CD8-positive, alpha-beta memory T cell (primary cell): ENCODE results near the gene MAFB. TPM values are rescaled to one million over a fixed set of nuclear protein-coding genes. Genes with fewer than 3 reads are reported as not detected.
A peak's percentile ranks its signal among the peaks of the same experiment; 100 is the strongest.

Experiments used
- CTCF ChIA-PET: fragments of 350-600 bp; sonication (Branson Sonifier 250); formaldehyde crosslinking; loops from one replicate; lab custom pipeline; 2021; ENCODE audit warnings: antibody characterized with exemption; lab: Charles Lee
- POLR2A ChIA-PET: fragments of 350-600 bp; sonication (Branson Sonifier 250); formaldehyde crosslinking; loops from one replicate; lab custom pipeline; 2021; ENCODE audit warnings: antibody characterized with exemption; lab: Charles Lee
- DNase-seq, 5 donors: peaks; one replicate each; pipeline versions ENCODE4 v3.0.0 to v3.0.0-alpha.2; 2020 to 2022; ENCODE audit warnings: mixed read lengths in 1 of 5
- H3K27ac ChIP-seq: one replicate; pipeline ENCODE4 v1.7.0; 2013; ENCODE audit warnings: low read depth, mild to moderate bottlenecking, low read length, moderate library complexity
- H3K27me3 ChIP-seq: 2 replicates; pipeline ENCODE4 v1.7.0; 2013; ENCODE audit warnings: low read length, mild to moderate bottlenecking; ENCODE audit not compliant: insufficient read depth, poor library complexity, severe bottlenecking
- H3K36me3 ChIP-seq: 2 replicates; pipeline ENCODE4 v1.7.0; 2013; ENCODE audit warnings: mild to moderate bottlenecking, low read length, moderate library complexity; ENCODE audit not compliant: insufficient read depth
- H3K4me1 ChIP-seq: 2 replicates; pipeline ENCODE4 v1.7.0; 2013; ENCODE audit warnings: mild to moderate bottlenecking, low read length, moderate library complexity; ENCODE audit not compliant: insufficient read depth
- H3K4me3 ChIP-seq: 2 replicates; pipeline ENCODE4 v1.7.0; 2013; ENCODE audit warnings: mild to moderate bottlenecking, low read length
- H3K9me3 ChIP-seq: 2 replicates; pipeline ENCODE4 v1.7.0; 2013; ENCODE audit warnings: mild to moderate bottlenecking, low read length
- H3K27ac Mint-ChIP-seq, 8 donors: one replicate each; pipeline ENCODE4 v1.8.0; 2020 to 2021; ENCODE audit warnings: mixed read lengths in 8 of 8, mild to moderate bottlenecking in 6 of 8, inconsistent platforms in 3 of 8, moderate library complexity in 3 of 8
- H3K27me3 Mint-ChIP-seq, 2 donors: one replicate each; pipeline ENCODE4 v1.8.0; 2020 to 2021; ENCODE audit warnings: mixed read lengths in 2 of 2, mild to moderate bottlenecking in 1 of 2, moderate library complexity in 1 of 2
- H3K36me3 Mint-ChIP-seq, 3 donors: one replicate each; pipeline ENCODE4 v1.8.0; 2020 to 2021; ENCODE audit warnings: mixed read lengths in 3 of 3, inconsistent platforms in 1 of 3, mild to moderate bottlenecking in 1 of 3
- H3K4me1 Mint-ChIP-seq, 3 donors: one replicate each; pipeline ENCODE4 v1.8.0; 2020 to 2021; ENCODE audit warnings: mixed read lengths in 3 of 3, inconsistent platforms in 1 of 3, mild to moderate bottlenecking in 1 of 3
- H3K4me3 Mint-ChIP-seq, 7 donors: one replicate each; pipeline ENCODE4 v1.8.0; 2020 to 2021; ENCODE audit warnings: mixed read lengths in 7 of 7, mild to moderate bottlenecking in 6 of 7, moderate library complexity in 4 of 7, inconsistent platforms in 2 of 7
- H3K9me3 Mint-ChIP-seq, 5 donors: one replicate each; pipeline ENCODE4 v1.8.0; 2020 to 2022; ENCODE audit warnings: mixed read lengths in 5 of 5, mild to moderate bottlenecking in 3 of 5, moderate library complexity in 2 of 5, inconsistent platforms in 1 of 5
- polyA plus RNA-seq: library from polyadenylated mRNA; unstranded; fragments of 300-500 nt; fragmentation: Illumina TruSeq; gene quantifications from one replicate; pipeline ENCODE4 v1.2.3, GENCODE V29; 2021
- total RNA-seq, 2 experiments: library from RNA; stranded (reverse); gene quantifications; one replicate each; pipeline ENCODE4 v1.2.3, GENCODE V29; 2021

Gene MAFB
- total and polyA plus RNA-seq, 3 experiments from 2014 or later: 1.7 to 2.0 TPM; not detected in 1

DNA sequence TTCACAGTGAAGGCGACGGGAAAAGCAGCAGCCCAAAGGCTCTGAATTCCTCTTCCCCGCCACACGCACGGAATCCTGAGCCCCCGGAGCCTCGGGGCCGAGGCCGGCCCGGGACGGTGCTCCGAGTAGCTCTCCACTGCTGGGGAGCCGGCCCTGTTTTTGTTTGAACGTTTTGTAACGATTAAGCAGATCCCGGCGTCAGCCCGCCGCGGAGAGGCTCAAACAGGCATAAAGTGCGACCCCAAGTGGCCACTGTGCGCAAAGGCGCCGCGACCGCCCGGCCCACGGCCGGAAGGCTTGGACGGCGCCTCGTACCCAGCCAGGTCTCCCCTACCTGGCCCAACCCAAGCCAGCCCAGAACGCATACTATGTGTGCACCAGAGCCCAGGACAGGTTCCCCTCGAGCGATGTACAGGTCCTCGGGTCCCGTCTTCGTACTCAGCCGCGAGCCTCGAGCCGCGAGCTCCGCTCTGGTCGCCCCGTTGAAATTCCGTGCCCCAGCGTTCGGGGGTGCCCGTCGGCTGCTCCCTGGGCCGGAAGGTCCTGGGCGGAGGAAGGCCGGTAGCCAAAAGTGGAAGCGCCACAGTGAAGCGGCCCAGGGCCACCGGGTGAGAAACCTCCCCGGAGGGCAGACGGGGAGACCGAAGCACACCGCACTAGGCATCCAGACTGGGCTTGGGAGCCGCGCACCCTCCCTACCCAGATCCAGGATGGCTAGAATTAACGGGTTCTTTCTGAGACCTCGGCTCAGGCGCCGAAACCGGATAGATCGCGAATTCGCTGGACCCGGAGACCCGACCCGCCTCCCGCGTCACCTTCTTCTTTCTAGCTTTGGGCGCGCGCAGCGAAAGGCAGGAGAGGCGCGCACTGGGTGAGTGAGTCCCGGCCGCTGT is 1.2 kb upstream of the MAFB start:
- Mint-ChIP-seq H3K4me3 (peak overlapping the region; percentile 20 to 91 (median 77)), H3K27me3 (peaks cover 61 to 86% of the 10 kb centered on the region in 2 donors), H3K36me3 (peaks cover 0 to under 1% (median 0%) of the 10 kb centered on the region in 3 donors), H3K4me1 (peaks cover 0 to 30% (median 13%) of the 10 kb centered on the region in 3 donors), H3K9me3 (no peaks in the 10 kb centered on the region), H3K27ac (peak overlapping the region in 1 of 8 donors; percentile 82)
- DNase-seq: peak in 4 of 5 donors; percentile 24 to 56 (median 32)
- Histone ChIP-seq H3K27me3 (peaks cover 24% of the 10 kb centered on the region), H3K9me3 (no peaks in the 10 kb centered on the region), H3K27ac (no peak overlapping the region), H3K4me1 (no peaks in the 10 kb centered on the region), H3K4me3 (no peak overlapping the region), H3K36me3 (no peaks in the 10 kb centered on the region)
- CTCF ChIA-PET: no interaction called here
- POLR2A ChIA-PET: no interaction called here

DNA sequence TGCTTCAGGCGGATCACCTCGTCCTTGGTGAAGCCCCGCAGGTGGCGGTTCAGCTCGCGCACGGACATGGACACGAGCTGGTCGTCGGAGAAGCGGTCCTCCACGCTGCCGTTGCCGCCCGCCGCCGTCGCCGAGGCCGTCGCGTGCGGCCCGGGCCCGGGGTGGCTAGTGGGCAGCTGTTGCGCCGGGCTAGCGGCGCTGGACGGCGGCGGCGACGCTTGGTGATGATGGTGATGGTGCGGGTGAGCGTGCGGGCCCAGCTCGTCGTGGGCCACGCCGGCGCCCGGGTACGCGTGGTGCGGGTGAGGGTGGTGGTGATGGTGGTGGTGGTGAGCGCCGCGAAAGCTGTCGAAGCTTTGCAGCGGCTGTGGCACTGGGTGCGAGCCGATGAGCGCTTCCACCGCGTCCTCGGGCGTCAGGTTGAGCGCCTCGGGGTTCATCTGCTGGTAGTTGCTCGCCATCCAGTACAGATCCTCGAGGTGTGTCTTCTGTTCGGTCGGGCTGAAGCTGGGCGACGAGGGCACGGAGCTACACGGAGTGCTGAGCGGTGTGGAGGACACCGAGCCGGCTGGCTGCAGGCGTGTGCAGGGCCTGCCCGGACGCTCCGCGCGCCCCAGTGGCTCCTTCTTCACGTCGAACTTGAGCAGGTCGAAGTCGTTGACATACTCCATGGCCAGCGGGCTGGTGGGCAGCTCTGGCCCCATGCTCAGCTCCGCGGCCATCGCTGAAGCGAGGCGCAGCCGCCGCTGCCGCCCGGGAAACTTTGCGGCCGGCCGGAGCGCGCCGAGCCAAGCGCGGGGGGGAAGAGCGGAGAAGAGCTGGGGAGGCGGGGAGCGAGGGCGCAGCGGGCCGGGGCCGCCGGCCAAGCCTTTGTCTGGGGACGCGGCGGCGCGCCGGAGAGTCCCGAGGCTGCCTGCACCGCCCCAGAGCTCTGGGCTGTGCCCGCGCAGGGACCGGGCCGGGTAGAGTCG is 622 bp downstream of the MAFB start:
- H3K36me3 ChIP-seq: no peaks in the 10 kb centered on the region
- POLR2A ChIA-PET: no interaction called here
- no peak overlapping the region for H3K27ac ChIP-seq
- no peak for DNase-seq
- H3K27me3 ChIP-seq: peaks cover 27% of the 10 kb centered on the region
- H3K9me3 ChIP-seq: no peaks in the 10 kb centered on the region
- CTCF ChIA-PET: interaction anchor here (1.5 kb wide), 1 partner anchor 12 kb away, joined by 4 read pairs; no protein-coding TSS in a partner anchor
- peaks cover 0 to 39% (median 13%) of the 10 kb centered on the region in 3 donors for H3K4me1 Mint-ChIP-seq
- no peaks in the 10 kb centered on the region for H3K4me1 ChIP-seq
- H3K27me3 Mint-ChIP-seq: peaks cover 64 to 85% of the 10 kb centered on the region in 2 donors
- H3K4me3 ChIP-seq: no peak overlapping the region
- no peaks in the 10 kb centered on the region for H3K9me3 Mint-ChIP-seq
- H3K27ac Mint-ChIP-seq: no peak overlapping the region
- H3K36me3 Mint-ChIP-seq: no peaks in the 10 kb centered on the region
- H3K4me3 Mint-ChIP-seq: peak overlapping the region in 5 of 7 donors; percentile 38 to 65 (median 55)

DNA sequence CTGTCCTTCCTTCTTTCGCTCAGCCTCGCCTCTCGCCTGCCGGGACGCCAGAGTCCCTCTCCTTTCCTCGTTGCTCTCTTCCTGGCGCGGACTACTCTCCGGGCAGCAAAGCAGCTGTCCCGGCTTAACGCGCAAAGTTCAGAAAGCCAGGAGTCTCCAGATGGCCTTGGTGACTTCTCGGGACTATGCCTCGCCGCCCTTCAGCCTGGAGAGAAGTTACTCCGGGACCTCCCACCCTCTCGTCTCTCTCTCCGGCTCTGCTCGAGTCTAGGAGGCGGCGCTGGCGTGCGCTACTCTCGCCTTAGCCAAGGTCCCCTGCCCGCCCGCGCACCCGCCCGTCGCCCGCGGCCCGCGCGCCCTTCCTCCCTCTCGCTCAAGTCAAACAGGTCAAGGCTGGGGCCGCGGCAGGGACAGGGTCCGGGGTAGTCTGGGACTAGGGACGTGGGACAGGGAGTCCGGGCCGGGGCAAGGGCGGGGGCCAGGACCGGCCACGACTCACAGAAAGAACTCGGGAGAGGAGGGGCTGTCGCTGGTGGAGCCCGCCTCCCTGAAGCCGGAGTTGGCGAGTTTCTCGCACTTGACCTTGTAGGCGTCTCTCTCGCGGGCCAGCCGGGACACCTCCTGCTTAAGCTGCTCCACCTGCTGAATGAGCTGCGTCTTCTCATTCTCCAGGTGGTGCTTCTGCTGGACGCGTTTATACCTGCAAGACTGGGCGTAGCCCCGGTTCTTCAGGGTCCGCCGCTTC is 1.5 kb downstream of the MAFB start:
- H3K9me3 ChIP-seq: no peaks in the 10 kb centered on the region
- peaks cover 0 to 43% (median 13%) of the 10 kb centered on the region in 3 donors for H3K4me1 Mint-ChIP-seq
- DNase-seq: no peak
- no peaks in the 10 kb centered on the region for H3K36me3 ChIP-seq
- H3K4me3 ChIP-seq: no peak overlapping the region
- H3K4me1 ChIP-seq: no peaks in the 10 kb centered on the region
- peak overlapping the region in 4 of 7 donors; percentile 8 to 44 (median 22) for H3K4me3 Mint-ChIP-seq
- H3K27me3 Mint-ChIP-seq: peaks cover 64 to 84% of the 10 kb centered on the region in 2 donors
- CTCF ChIA-PET: interaction anchor here (1.5 kb wide), 1 partner anchor 11 kb away, joined by 4 read pairs; no protein-coding TSS in a partner anchor
- H3K36me3 Mint-ChIP-seq: no peaks in the 10 kb centered on the region
- H3K27ac ChIP-seq: no peak overlapping the region
- no peaks in the 10 kb centered on the region for H3K9me3 Mint-ChIP-seq
- POLR2A ChIA-PET: no interaction called here
- no peak overlapping the region for H3K27ac Mint-ChIP-seq
- peaks cover 27% of the 10 kb centered on the region for H3K27me3 ChIP-seq

DNA sequence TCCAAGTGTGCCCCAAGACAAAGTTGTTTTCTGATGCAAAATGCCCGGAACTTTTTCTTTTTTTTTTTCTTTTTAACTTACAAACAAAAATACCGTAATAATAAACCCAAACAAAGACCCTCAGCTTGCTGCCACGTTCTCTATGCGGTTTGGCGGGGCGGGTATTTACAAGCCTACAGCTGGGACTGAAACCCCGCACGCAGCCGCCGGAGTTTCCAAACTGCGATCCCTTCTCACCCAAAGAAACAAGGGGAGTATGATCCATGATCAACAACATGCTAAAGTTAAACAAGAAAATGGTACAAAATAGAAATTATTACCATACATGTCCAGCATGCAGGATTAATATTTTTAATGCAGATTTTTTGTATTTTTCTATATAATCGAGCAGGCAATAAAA is 2.1 kb downstream of the MAFB start:
- Mint-ChIP-seq H3K27ac (no peak overlapping the region), H3K4me3 (peak overlapping the region in 3 of 7 donors; percentile 30 to 60 (median 54)), H3K4me1 (peaks cover 0 to 39% (median 10%) of the 10 kb centered on the region in 3 donors), H3K36me3 (no peaks in the 10 kb centered on the region), H3K9me3 (no peaks in the 10 kb centered on the region), H3K27me3 (peaks cover 64 to 83% of the 10 kb centered on the region in 2 donors)
- POLR2A ChIA-PET: no interaction called here
- CTCF ChIA-PET: no interaction called here
- no peaks in the 10 kb centered on the region for H3K4me1 ChIP-seq
- no peak overlapping the region for H3K27ac ChIP-seq
- no peaks in the 10 kb centered on the region for H3K36me3 ChIP-seq
- H3K9me3 ChIP-seq: no peaks in the 10 kb centered on the region
- H3K4me3 ChIP-seq: no peak overlapping the region
- peaks cover 24% of the 10 kb centered on the region for H3K27me3 ChIP-seq
- no peak for DNase-seq

DNA sequence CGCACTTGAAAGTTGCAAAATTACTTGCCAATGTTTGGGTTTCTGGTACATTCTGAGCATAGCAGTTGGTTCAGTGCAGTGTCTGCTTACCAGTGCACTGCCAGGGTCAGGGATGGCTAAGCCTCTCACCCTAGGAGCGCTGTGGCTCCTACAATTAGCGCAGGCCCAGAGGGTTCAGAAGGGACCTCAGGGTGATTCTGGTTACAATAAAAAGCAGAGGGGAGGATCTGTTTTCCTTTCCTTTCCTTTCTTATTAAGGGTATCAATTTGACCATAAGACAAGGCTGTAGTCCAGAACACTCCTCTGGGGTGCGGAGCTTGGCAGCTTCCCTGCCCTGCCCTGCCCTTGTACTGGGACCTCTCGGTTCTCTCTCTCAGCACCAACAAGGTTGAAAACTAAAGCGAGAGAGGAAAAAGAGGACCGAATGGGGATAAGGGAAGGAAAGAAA is 2.6 kb downstream of the MAFB start:
- Histone ChIP-seq H3K4me1 (no peaks in the 10 kb centered on the region), H3K9me3 (no peaks in the 10 kb centered on the region), H3K4me3 (no peak overlapping the region), H3K36me3 (no peaks in the 10 kb centered on the region), H3K27me3 (peaks cover 24% of the 10 kb centered on the region), H3K27ac (no peak overlapping the region)
- ChIA-PET POLR2A (no interaction called here), CTCF (no interaction called here)
- Mint-ChIP-seq H3K4me1 (peaks cover 0 to 38% (median 10%) of the 10 kb centered on the region in 3 donors), H3K27ac (no peak overlapping the region), H3K4me3 (peak overlapping the region in 2 of 7 donors; percentile 54 to 60), H3K27me3 (peaks cover 64 to 83% of the 10 kb centered on the region in 2 donors), H3K9me3 (no peaks in the 10 kb centered on the region), H3K36me3 (no peaks in the 10 kb centered on the region)
- no peak for DNase-seq

DNA sequence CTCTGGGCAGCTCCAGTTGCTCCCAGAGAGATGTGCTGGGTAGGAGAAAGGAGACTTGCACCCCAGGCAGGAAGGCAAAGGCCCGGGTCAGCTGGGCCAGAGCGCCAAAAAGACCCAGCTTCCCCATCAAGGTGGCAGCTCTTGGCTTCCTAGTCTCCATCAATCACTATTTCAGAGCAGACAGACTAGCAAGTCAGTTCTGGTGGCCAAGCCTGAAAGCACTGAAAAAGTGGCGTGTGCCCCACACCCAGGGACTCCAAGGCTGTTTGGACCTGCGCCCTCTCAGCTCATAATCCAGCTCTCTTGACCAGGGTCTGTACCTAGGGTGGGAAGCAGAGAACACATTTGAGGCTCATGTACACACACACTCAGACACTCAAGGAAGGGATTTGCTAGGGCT is 3.7 kb downstream of the MAFB start:
- no peaks in the 10 kb centered on the region for H3K36me3 ChIP-seq
- no peaks in the 10 kb centered on the region for H3K36me3 Mint-ChIP-seq
- H3K4me3 ChIP-seq: no peak overlapping the region
- no peaks in the 10 kb centered on the region for H3K4me1 ChIP-seq
- no peak overlapping the region for H3K4me3 Mint-ChIP-seq
- no peaks in the 10 kb centered on the region for H3K9me3 Mint-ChIP-seq
- peaks cover 67 to 81% of the 10 kb centered on the region in 2 donors for H3K27me3 Mint-ChIP-seq
- ChIA-PET POLR2A (no interaction called here), CTCF (no interaction called here)
- H3K9me3 ChIP-seq: no peaks in the 10 kb centered on the region
- H3K27ac Mint-ChIP-seq: no peak overlapping the region
- H3K27me3 ChIP-seq: peaks cover 24% of the 10 kb centered on the region
- DNase-seq: no peak
- no peak overlapping the region for H3K27ac ChIP-seq
- peaks cover 0 to 31% (median 10%) of the 10 kb centered on the region in 3 donors for H3K4me1 Mint-ChIP-seq

DNA sequence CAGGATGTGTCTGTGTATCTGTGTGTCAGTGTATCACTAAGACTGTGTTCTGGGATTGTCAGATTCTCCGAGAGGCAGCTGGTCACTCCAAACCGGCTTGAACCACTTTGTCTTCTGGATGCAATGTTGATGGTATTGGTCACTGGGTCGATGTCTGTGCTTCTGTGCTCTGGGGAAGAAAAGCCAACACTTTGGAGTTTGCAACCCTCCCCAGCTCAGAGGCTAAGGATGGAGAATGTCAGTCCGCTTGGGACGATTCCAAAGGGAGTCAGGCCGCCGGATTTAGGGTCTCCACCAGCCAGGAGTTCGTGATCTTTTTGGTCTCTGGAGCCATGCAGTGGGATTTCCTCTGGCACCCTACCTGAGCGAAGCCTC is 5.2 kb downstream of the MAFB start:
- DNase-seq: no peak
- Histone ChIP-seq H3K4me1 (no peaks in the 10 kb centered on the region), H3K9me3 (no peaks in the 10 kb centered on the region), H3K27me3 (peaks cover 24% of the 10 kb centered on the region), H3K27ac (no peak overlapping the region), H3K4me3 (no peak overlapping the region), H3K36me3 (no peaks in the 10 kb centered on the region)
- H3K4me1 Mint-ChIP-seq: peaks cover 0 to 21% (median 6%) of the 10 kb centered on the region in 3 donors
- no peaks in the 10 kb centered on the region for H3K9me3 Mint-ChIP-seq
- no peak overlapping the region for H3K27ac Mint-ChIP-seq
- peaks cover 57 to 83% of the 10 kb centered on the region in 2 donors for H3K27me3 Mint-ChIP-seq
- CTCF ChIA-PET: no interaction called here
- H3K36me3 Mint-ChIP-seq: no peaks in the 10 kb centered on the region
- H3K4me3 Mint-ChIP-seq: no peak overlapping the region
- POLR2A ChIA-PET: no interaction called here
